ENCODE measurements around the gene ARL5A.
"Not testable (repeated sequence)": the region's sequence is repeated elsewhere in the genome, so short reads cannot be mapped to it uniquely, and the experiment has no call there.

The ARL5A gene

DNA sequence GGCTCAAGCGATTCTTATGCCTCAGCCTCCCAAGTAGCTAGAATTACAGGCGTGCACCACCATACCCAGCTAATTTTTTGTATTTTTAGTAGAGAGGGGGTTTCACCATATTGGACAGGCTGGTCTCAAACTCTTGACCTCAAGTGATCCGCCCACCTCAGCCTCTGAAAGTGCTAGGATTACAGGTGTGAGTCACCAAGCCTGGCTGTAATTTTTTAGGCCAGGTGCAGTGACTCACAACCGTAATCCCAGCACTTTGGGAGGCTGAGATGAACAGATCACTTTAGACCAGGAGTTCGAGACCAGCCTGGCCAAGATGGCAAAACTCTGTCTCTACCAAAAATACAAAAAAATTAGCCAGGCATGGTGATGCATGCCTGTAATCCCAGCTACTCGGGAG is 33.8 kb downstream of the ARL5A start:
- not testable (repeated sequence) for DNase-seq

DNA sequence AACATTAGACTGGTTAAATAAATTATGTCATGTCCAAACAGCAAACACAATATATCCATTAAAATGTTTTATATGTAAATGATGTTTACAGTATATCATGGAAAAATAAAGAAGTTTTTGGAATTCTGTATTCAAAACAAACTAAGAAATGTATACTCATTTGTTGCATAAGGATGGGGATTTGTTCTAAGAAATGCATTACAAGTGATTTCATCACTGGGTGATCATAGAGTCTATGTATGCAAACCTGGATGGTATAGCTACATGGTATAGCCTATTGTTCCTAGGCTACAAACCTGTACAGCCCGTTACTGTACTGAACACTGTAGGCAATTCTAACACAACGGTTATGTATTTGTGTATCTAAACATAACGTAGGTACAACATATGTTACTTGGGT is 35.1 kb downstream of the ARL5A start:
- DNase-seq: no peak

DNA sequence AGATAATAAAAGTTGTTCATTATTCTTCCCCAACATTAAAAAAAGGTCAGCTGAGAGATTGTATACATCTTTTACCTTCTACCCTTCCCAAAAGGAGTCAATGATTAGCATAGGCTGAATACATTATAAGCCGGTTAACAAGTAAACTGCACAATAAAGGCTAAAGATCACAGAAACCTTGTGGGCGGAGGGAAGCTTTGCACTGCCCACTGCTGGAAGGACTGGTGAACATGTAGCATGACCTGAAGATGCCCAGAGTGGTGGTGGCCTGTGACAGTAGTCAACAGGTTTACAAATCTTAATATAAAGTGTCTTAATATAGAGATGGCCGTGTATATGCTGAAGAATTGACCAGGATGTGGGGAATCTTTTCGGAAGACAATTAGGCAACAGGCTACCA is 35.6 kb downstream of the ARL5A start:
- DNase-seq: no peak

DNA sequence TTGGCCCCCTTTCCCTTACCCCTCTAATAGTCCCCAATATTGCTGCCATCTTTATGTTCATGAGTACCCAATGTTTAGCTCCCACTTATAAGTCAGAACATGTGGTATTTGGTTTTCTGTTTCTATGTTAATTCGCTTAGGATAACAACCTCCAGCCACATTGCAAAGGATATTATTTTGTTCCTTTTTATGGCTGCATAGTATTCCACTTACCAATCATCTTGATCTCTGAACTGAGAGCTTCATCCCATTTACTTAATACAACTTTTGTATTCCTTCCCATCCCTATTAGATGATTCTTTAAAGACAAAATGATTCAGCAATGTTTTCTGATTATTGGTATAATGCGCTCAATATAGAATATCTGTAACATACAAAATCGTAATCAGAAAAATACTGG is 36.7 kb downstream of the ARL5A start:
- no peak for DNase-seq

DNA sequence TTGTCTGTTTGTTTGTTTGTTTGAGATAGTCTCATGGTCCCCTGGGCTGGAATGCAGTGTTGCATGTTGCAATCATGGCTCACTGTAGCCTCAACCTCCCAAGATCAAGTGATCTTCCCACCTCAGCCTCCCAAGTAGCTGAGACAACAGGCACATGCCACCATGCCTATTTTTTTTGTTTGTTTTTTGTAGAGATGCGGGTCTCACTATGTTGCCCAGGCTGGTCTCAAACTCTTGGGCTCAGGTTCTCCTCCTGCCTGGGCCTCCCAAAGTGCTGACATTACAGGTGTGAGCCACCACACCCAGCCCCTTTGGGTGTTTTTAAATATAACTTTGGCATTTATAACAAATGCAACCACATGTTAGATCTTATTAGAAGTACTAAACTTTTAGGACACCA is 37.5 kb downstream of the ARL5A start:
- DNase-seq: no peak

DNA sequence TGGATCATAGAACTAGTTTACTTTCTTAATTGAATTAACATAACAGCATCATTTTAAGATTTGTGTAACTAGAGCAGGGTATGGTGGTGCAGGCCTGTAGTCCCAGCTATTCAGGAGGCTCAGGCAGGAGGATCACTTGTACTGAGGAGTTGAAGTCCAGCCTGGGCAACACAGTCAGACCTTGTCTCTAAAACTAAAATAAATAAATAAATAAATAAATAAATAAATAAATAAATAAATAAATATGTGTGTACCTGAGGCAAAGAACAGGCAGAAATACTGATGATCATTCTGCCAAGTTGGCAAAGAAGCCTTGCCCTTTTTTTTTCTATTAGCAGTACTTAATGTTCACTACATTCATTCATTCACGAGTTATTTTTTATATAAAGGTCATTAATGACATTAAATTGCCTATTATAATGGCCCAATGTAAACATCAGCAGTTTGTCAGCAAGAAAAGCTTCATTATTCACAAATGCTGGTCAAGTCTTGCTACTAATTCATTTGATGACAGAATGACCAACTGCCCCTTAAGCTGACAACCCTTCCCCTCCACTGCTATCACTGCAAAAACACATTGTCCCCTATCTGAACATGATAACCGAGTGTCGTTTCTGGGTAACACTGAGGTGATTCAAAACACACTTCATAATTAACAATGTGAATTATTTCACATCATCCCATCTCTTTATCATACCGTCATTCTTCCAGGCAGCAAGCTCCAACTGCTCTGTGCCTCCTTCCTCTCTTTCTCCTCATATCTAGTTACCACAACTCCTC is 39.0 kb downstream of the ARL5A start:
- DNase-seq: no peak

DNA sequence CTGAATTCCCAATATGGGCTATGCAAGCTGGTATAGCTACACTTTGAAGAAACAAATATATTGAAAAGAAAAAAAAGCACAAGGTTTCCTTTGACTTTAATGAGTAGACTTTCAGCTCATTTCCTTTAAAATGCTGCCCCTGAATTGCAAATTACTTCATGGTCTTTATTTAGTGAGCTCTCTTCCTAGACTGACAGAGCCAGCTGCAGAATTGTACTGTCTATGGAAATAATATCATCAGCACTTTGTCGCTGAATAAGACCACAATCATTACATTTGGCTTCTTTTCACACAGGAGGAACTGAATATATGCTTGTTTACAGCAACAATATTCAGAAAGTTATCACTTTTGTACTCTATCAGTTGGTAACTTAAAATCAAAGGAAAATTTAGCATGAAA is 41.7 kb downstream of the ARL5A start:
- DNase-seq: no peak

DNA sequence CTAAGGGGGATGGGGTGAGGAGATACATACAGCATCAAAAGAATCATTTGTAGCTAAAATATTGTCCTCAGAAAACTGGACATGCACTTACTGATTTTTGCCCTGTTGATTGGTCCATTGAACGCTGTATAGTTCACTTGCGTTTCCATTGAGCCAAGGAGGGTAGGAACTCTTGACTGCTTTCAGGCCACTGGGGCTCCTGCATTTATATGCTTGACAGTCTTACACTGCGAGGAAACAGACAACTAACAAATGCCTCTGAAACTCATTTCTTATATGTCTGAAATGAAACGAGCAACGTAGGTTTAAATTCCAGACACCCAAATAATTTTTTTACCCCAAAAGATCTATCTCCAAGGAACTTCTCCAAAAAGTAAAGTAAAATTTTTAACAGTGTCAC is 42.1 kb downstream of the ARL5A start:
- DNase-seq: no peak

DNA sequence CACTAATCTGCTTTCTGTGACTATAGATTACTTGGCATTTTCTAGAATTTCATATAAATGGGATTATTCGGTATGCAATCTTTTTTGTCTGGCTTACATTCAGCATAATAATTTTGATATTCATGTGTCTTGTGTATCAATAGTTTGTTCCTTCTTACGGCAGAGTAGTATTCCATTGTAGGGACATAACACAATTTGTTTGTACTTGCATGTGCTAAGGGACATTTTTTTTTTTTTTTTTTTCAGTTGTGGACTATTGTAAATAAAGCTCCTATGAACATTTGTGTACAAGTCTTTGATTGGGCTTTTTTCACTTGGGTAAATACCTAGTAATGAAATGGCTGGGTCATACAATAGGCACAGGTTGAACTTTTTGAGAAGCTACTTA is 45.1 kb downstream of the ARL5A start:
- DNase-seq: no peak

DNA sequence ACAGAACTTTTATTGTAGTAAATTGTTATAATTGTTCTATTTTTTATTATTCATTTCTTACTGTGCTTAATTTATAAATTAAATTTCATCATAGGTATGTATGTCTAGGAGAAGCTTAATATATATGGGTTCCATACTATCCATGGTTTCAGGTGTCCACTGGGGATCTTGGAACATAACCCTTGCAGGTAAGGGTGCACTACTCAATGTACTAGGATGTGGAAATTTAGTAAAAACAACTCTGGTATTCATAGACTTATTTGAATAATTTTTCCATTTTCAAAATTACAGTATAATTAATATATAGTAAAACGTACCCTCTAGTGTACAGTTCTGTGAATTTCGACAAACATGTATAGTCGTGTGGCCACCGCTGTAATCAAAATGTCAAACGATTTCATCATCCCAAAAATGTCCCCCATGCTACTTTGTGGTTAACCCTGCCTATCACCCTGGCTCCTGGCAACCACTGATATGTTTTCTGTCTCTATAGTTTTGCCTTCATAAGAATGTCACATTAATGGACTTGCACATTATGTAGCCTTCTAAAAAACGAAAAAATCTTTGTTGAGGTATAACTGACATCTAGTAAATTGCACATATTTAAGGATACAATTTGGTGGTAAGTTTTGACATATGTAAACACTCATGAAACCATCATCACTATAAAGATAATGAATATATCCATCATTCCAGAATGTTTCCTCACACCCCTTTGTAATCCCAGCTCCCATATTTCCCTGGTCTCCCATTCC is 45.7 kb downstream of the ARL5A start:
- no peak for DNase-seq

DNA sequence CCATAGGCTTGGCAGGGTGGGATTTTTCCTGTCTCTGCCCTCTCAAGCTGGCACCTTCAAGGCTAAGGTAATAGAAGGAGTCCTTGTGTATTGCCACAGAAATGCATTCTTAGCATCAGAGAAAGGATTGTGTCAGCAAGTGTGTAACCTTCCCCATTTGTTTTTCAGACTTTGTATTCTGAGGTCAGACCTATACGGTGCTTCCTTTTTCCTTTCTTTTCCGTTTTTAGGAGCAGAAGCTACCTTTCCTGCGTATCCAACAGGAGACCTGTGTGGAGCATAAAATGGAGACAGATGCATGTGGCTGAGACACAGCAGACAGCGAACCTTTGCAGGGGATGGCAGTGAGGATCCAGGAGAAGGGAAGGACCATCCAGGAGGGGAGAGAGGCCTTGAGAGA is 46.6 kb downstream of the ARL5A start:
- DNase-seq: no peak

DNA sequence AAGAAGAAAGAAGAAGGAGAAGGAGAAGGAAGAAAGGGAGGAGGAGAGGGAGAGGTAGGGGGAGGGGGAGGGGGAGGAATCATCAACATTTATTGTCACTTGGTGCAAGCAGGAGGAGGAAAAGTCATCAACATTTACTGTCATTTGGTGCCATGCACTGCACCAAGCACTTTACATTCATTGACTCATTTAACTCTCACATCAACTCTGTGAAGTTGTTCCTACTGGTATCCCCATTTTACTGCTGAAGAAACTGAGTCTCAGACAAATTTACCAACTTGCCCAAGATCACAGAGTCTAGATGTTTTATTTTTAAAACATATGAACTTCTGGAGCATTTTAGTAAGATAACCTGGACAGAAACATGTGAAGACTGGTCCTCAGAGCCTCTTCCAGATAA is 47.3 kb downstream of the ARL5A start:
- no peak for DNase-seq

DNA sequence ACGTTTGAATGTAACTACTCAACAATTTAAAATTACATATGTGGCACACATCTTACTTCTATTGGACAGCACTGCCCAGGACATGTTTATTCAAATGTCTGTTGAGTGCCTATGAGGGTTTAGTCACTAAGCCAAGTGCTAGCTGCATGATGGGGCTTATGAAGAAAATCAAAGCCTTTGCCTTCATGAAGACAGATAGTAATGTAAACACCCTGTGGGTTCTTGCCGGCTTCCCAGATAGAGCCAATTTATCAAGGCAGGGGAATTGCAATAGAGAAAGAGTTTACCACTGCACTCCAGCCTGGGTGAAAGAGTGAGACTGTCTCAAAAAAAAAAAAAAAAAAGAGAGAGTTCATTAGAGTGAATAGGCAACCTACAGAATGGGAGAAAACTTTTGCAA is 50.3 kb downstream of the ARL5A start:
- no peak for DNase-seq

DNA sequence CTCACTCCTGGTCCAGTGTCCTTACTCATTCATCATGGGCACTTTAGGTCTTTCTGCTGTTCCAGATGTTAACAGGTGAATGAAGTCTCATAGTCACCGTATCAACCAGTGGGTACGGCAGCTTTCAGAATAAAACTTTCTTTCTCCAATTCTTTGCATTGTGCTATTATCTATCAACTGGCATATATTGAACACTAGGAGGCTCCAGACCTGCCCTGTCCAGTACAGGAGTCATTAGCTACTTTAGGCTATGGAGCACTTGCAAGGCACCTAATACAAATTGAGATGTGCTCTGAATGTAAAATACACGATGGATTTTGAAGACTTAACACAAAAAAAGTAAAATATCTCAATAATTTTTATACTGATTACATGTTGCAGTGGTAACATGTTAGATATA is 50.7 kb downstream of the ARL5A start:
- no peak for DNase-seq

DNA sequence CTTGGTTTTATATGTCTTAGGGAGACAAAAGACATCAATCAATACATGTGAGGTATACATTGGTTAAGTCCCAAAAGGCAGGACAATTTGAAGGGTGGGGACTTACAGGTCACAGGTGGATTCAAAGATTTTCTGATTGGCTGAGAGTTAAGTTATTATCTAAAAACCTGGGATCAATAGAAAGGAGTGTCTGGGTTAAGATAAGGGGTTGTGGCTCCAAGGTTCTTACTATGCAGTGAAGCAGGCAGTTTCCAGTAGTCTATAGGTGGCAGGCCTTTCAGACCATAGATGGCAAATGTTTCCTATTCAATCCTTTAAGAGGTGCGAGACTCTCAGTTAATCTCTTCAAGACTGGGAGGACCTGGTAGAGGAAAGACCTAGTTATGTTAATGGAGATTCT is 51.9 kb downstream of the ARL5A start:
- no peak for DNase-seq

DNA sequence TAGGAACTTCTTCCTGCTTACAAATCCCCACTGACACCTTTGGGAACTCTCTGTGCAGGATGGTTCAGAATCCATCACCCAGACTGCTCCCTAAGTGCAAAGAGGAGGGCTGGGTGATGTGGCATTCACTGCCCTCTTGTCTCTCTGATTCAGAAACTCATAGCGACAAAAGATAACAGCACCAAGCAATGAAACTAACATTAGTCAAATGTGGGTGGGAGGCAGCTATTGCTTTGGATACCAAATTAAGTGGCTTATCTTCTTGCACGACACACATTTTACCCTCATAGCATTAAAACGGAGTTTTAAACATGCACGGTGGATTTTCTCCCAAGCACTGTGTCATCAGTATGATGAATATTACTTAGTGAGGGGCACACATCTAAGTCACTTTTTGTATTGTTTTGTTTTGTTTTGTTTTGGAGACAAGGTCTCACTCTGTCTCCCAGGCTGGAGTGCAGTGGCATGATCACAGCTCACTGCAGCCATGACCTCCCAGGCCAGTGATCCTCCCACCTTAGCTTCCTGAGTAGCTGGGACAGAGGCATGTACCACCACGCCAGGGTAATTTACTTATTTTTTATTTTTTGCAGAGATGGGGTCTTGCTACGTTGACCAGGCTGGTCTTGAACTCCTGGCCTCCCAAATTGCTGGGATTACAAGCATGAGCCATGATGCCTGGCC is 53.0 kb downstream of the ARL5A start:
- DNase-seq: no peak

DNA sequence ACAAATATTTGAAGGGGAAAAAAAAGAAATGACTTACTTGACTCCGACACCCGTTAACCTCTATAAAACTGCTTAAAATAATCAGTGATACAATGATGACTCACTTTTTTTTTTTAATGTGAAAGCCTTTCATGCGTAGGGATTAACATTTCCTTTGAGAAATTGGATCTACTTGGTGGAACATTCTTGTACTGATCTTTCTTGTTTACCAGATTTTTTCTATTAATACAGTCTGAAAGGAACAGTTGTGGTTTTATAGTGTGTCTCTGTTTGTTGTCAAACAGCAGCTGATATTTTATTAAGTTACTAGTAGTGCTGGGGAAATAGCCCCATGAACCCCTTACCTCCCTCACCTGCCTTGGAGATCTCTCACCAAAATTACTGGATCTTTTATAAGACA is 53.7 kb downstream of the ARL5A start:
- no peak for DNase-seq

DNA sequence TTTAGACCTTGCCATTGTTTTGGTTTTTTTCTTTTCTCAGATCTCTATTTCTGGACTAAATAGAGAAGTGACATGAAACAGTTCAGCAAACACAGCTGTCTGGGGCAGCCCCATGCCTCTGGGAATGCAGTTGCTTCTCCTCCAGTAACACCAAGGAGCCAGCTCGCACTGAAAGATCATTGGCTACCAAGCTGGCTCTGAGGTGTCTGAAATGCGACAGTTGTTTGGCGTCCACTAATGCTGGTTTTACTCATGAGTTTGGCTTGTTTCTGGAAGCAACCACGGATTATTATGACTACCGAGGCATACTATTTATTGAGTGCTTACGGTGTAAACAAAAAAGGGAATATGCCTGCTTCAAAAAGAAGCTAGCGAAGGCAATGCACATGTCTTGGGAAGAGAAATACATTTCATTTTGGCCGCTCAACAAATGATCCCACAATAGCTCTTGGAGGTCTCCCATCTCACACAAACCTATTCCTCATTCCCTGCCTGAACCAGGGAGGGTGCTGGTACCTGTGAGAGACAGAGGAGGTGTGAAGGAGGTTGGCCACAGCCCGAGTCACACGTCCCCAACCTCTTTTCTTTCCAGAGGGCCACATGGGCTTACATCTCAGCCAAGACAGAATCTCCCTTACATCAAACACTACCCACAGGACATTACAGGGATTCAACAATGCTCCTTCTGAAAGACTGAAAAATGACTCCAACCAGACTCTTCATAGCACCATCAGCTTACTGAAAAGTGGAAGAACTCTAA is 56.4 kb downstream of the ARL5A start:
- DNase-seq: no peak

DNA sequence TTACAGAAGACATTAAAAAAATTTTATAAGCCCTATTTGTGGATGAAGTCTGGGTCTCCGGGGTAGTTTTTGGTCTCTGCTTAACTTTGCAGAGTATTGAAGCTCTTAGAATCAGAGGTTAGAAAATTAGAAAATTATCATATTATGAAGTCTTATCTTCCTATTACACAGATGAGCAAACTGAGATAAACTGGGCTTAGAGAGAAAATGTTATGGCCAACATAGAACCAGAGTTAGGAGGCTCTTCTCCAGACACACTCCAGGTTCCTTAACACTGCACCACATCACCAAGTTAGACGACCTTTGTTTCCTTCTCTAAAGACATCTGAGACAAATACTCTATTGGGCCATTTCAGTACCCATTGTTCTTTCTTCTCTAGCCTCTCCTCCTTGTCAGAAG is 57.2 kb downstream of the ARL5A start:
- DNase-seq: no peak

DNA sequence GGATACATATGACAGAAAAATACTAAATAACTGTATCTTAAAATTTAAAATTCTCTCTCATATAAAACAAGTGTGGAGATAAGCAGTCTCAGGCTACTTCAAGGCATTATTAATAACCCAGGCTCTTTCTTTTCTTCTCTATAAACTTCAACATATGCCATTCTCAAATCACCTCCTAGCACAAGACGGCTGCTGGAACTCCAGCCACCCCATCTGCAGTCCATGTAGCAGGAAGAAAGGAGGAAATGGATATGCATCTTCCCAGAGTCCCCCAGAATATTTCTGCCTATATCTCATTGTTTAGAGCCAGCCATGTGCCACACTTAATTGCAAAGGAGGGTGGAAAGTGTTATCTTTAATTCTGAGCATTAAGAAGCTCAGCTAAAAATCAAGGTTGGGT is 58.6 kb downstream of the ARL5A start:
- DNase-seq: no peak

DNA sequence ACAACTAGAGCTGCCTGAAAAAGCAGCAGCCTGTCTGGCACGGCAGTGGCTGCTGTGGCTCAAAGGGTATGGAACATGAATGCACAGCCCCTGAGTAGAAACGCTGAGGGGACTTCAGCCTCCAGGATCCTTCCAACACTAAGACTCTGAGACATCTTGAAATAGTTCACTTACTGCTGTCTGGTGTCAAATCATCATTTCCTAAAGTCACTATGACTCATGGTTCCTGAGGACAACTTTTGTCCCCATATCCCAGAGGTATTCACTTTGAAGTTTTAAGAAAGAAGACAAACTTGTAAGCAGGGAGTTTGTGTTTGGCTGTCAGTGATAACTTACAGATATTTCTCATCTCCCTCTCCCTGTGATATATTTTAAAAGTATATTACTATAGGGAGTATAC is 60.7 kb downstream of the ARL5A start:
- DNase-seq: no peak

DNA sequence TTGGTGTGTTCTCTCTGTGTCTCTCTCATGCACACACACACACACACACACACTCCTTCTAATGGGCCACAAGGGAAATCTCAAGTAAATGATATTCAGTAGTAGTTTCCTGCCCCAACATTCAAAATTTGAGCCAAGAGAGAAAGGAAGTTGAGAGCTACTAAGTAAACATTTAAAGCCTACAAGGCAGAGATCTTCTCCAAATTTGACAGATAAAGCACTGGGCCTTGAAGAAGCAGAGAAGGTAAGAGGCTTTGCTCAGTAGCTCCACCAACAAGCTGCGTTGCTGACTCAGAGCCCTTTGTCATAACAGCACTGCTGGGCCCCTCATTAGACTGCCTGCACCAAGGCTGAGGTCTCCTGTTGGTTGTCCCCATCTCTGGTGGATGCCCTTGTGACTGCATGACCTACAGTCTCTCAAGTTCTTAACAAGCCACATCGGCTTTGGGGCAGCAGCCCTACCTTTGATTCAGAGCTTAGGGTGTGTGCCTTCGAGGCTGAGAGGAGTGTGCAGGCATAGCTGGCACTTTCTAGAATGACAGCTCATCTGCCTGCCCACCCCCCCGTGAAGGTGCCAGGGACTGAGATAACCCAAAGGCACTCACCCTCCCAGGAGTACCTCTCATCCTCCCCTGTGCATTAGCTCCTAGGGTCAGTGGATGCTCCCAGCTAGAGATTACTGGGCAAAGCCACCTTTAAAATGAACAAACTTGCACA is 61.6 kb downstream of the ARL5A start:
- no peak for DNase-seq

Data from effector CD8-positive, alpha-beta T cell (primary cell).